GM23338 (cell line): ENCODE results near the gene CH25H.

Source experiments
- EZH2phosphoT487 ChIP-seq: fragments of 200-600 bp; sonication (generic); IDR thresholded peaks from one replicate; pipeline ENCODE4 v1.8.1; 2018; ENCODE audit warnings: antibody characterized with exemption; ENCODE audit not compliant: unreplicated experiment
- JUNB ChIP-seq: IDR thresholded peaks from one replicate; pipeline ENCODE4 v1.6.1; 2016; ENCODE audit warnings: antibody characterized with exemption; ENCODE audit not compliant: unreplicated experiment
- NANOG ChIP-seq: IDR thresholded peaks from 2 replicates; pipeline ENCODE4 v1.6.1; 2016; ENCODE audit warnings: antibody characterized with exemption, borderline replicate concordance
- POLR2AphosphoS5 ChIP-seq: IDR thresholded peaks from 2 replicates; pipeline ENCODE4 v1.6.1; 2016; ENCODE audit warnings: antibody characterized with exemption, low read depth
- TF ChIP-seq, protein P1 (sequence below), 2 experiments: fragments of 200-600 bp in 1 of 2; sonication (generic) in 1 of 2; conservative IDR thresholded peaks; 2 replicates each; pipeline versions ENCODE4 v1.5.1 to v1.6.1; 2016 to 2017; ENCODE audit warnings: antibody characterized with exemption in 2 of 2, low read depth in 2 of 2, mild to moderate bottlenecking in 2 of 2, moderate library complexity in 1 of 2

- TF ChIP-seq, protein P1, sequence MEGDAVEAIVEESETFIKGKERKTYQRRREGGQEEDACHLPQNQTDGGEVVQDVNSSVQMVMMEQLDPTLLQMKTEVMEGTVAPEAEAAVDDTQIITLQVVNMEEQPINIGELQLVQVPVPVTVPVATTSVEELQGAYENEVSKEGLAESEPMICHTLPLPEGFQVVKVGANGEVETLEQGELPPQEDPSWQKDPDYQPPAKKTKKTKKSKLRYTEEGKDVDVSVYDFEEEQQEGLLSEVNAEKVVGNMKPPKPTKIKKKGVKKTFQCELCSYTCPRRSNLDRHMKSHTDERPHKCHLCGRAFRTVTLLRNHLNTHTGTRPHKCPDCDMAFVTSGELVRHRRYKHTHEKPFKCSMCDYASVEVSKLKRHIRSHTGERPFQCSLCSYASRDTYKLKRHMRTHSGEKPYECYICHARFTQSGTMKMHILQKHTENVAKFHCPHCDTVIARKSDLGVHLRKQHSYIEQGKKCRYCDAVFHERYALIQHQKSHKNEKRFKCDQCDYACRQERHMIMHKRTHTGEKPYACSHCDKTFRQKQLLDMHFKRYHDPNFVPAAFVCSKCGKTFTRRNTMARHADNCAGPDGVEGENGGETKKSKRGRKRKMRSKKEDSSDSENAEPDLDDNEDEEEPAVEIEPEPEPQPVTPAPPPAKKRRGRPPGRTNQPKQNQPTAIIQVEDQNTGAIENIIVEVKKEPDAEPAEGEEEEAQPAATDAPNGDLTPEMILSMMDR (conservative IDR thresholded peaks at IDR 0.05; ENCODE audit: low read depth in 2 of 2): no peak
- TF ChIP-seq POLR2AphosphoS5 (no peak), JUNB (no peak), NANOG (no peak), EZH2phosphoT487 (no peak)
Measured at GRCh38 chr10:89241486-89242344, 34.6 kb upstream of the CH25H start.
